HCT116 (cell line): ENCODE data around the gene METTL25B.

Experiments
- CBX3 ChIP-seq: IDR thresholded peaks from 2 replicates; pipeline ENCODE4 v1.6.1; 2012; ENCODE audit warnings: low read depth
- EZH2 ChIP-seq: fragments of 200-600 bp; sonication (generic); IDR thresholded peaks from 2 replicates; pipeline ENCODE4 v1.6.1; 2017; ENCODE audit warnings: antibody characterized with exemption, mixed run types
- FOSL1 ChIP-seq: IDR thresholded peaks from 2 replicates; pipeline ENCODE4 v1.6.1; 2012; ENCODE audit warnings: low read depth
- POLR2A ChIP-seq: IDR thresholded peaks from 2 replicates; pipeline ENCODE4 v1.7.0; 2011; ENCODE audit warnings: borderline replicate concordance; ENCODE audit not compliant: insufficient read depth, insufficient read length; ENCODE audit errors: extremely low read depth
- RAD21 ChIP-seq: IDR thresholded peaks from 2 replicates; pipeline ENCODE4 v1.6.1; 2012; ENCODE audit warnings: low read depth, mild to moderate bottlenecking
- SRF ChIP-seq: IDR thresholded peaks from 2 replicates; pipeline ENCODE4 v1.6.1; 2012; ENCODE audit warnings: low read depth
- TCF7L2 ChIP-seq: IDR thresholded peaks from 2 replicates; pipeline ENCODE4 v1.7.0; 2011; ENCODE audit warnings: borderline replicate concordance, inconsistent platforms; ENCODE audit not compliant: insufficient read depth, insufficient read length; ENCODE audit errors: extremely low read depth
- YY1 ChIP-seq: IDR thresholded peaks from 2 replicates; pipeline ENCODE4 v1.6.1; 2011; ENCODE audit warnings: low read length, low read depth, moderate library complexity, mild to moderate bottlenecking; ENCODE audit not compliant: insufficient replicate concordance; ENCODE audit errors: extremely low read depth
- ZFX ChIP-seq: fragments of 450-650 bp; IDR thresholded peaks from 2 replicates; pipeline ENCODE4 v1.6.1; 2017
- TF ChIP-seq, protein P1 (sequence below): IDR thresholded peaks from 2 replicates; pipeline ENCODE4 v1.6.1; 2012
- TF ChIP-seq, protein P2 (sequence below), 3 experiments: fragments of 200-600 bp in 1 of 3; sonication (generic) in 1 of 3; IDR thresholded peaks in 2 of 3; conservative IDR thresholded peaks in 1 of 3; 2 replicates each; pipeline ENCODE4 v1.5.1; 2012 to 2017; ENCODE audit warnings: low read depth in 2 of 3, low read length in 2 of 3, antibody characterized with exemption in 1 of 3, borderline replicate concordance in 1 of 3, control low read depth in 1 of 3, mild to moderate bottlenecking in 1 of 3, mixed read lengths in 1 of 3, mixed run types in 1 of 3, moderate library complexity in 1 of 3; ENCODE audit not compliant: insufficient read depth in 1 of 3
- TF ChIP-seq, protein P3 (sequence below): IDR thresholded peaks from 2 replicates; pipeline ENCODE4 v1.6.1; 2012
- TF ChIP-seq, protein P4 (sequence below): IDR thresholded peaks from 2 replicates; pipeline ENCODE4 v1.6.1; 2011; ENCODE audit warnings: mild to moderate bottlenecking, low read length, moderate library complexity; ENCODE audit not compliant: insufficient replicate concordance; ENCODE audit errors: extremely low read depth

DNA sequence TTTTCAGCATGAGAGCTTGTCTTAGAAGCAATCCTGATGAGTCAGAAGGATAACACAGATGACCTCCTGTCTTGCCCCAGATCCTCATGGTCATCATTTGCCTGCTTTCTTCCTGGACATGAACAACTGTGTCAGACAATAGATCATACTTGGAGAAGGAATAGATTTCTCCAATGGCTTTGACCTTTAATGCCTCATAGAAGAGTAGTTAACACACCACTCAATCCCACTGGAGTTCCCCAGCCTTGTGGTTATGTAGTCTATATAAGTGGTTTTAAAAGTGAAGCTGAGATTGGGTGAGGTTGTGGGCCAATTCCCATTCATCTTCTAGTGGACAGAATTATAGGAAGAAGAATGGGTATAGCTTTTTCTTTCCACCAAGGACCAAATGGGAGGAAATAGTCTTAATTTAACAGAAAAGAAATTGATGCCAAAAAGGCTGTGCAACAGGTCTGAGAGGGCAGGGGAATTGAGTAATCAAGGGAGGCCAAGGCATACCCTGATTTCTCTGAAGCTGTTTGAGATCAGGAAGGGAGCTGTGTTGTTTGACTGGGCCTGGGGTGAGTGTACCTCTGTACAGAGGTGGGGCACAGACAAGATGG is 53.4 kb downstream of the METTL25B start:
- TF ChIP-seq EZH2 (no peak), TCF7L2 (no peak), ZFX (no peak), SRF (no peak), FOSL1 (no peak), POLR2A (no peak), CBX3 (no peak), RAD21 (no peak), YY1 (no peak)
- TF ChIP-seq, protein P1, sequence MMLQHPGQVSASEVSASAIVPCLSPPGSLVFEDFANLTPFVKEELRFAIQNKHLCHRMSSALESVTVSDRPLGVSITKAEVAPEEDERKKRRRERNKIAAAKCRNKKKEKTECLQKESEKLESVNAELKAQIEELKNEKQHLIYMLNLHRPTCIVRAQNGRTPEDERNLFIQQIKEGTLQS: no peak
- TF ChIP-seq, protein P2, sequence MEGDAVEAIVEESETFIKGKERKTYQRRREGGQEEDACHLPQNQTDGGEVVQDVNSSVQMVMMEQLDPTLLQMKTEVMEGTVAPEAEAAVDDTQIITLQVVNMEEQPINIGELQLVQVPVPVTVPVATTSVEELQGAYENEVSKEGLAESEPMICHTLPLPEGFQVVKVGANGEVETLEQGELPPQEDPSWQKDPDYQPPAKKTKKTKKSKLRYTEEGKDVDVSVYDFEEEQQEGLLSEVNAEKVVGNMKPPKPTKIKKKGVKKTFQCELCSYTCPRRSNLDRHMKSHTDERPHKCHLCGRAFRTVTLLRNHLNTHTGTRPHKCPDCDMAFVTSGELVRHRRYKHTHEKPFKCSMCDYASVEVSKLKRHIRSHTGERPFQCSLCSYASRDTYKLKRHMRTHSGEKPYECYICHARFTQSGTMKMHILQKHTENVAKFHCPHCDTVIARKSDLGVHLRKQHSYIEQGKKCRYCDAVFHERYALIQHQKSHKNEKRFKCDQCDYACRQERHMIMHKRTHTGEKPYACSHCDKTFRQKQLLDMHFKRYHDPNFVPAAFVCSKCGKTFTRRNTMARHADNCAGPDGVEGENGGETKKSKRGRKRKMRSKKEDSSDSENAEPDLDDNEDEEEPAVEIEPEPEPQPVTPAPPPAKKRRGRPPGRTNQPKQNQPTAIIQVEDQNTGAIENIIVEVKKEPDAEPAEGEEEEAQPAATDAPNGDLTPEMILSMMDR (IDR thresholded peaks at IDR 0.05 in 2 of 3, conservative IDR thresholded peaks at IDR 0.05 in 1 of 3; ENCODE audit: borderline replicate concordance in 1 of 3, insufficient read depth in 1 of 3, low read depth in 2 of 3, low read length in 2 of 3): no peak
- TF ChIP-seq, protein P3, sequence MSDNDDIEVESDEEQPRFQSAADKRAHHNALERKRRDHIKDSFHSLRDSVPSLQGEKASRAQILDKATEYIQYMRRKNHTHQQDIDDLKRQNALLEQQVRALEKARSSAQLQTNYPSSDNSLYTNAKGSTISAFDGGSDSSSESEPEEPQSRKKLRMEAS: no peak
- TF ChIP-seq, protein P4, sequence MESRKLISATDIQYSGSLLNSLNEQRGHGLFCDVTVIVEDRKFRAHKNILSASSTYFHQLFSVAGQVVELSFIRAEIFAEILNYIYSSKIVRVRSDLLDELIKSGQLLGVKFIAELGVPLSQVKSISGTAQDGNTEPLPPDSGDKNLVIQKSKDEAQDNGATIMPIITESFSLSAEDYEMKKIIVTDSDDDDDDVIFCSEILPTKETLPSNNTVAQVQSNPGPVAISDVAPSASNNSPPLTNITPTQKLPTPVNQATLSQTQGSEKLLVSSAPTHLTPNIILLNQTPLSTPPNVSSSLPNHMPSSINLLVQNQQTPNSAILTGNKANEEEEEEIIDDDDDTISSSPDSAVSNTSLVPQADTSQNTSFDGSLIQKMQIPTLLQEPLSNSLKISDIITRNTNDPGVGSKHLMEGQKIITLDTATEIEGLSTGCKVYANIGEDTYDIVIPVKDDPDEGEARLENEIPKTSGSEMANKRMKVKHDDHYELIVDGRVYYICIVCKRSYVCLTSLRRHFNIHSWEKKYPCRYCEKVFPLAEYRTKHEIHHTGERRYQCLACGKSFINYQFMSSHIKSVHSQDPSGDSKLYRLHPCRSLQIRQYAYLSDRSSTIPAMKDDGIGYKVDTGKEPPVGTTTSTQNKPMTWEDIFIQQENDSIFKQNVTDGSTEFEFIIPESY: no peak
